ENCODE results near the gene IPCEF1. TPM values are rescaled to one million over a fixed set of nuclear protein-coding genes. Genes with fewer than 3 reads are reported as not detected.

Gene IPCEF1
- total RNA-seq, 1 experiment from 2014 or later = 0.48 TPM

GRCh38 chr6:154397491-154398195, 41.0 kb upstream of the IPCEF1 start:
- H2BK120ac ChIP-seq (ENCODE audit: low read depth, low read length, poor library complexity, severe bottlenecking) = no peak overlapping the region
- no peak overlapping the region for H3K4me2 ChIP-seq (ENCODE audit: insufficient read depth, insufficient read length, low read length)
- no peak overlapping the region for H4K5ac ChIP-seq (ENCODE audit: insufficient read length, low read depth, low read length)
- no peaks in the 10 kb centered on the region for H3K23me2 ChIP-seq (ENCODE audit: insufficient read length, low read depth, low read length, poor library complexity, severe bottlenecking)
- H2BK5ac ChIP-seq (ENCODE audit: insufficient read length, low read length) = no peak overlapping the region
- H3K56ac ChIP-seq (ENCODE audit: insufficient read length, low read depth, low read length) = no peak overlapping the region
- no peaks in the 10 kb centered on the region for H3K79me1 ChIP-seq (ENCODE audit: insufficient read depth, low read depth, low read length, poor library complexity, severe bottlenecking)
- H3K9ac ChIP-seq (ENCODE audit: extremely low read depth, insufficient read length, low read length) = no peak overlapping the region
- H3K23ac ChIP-seq (ENCODE audit: insufficient read length, low read depth, low read length) = no peak overlapping the region
- no peaks in the 10 kb centered on the region for H4K20me1 ChIP-seq (ENCODE audit: control insufficient read depth, insufficient read depth, insufficient read length)
- no peak overlapping the region for H2BK12ac ChIP-seq (ENCODE audit: insufficient read length, low read depth, low read length)
- H3K79me2 ChIP-seq (ENCODE audit: insufficient read depth, low read length) = no peaks in the 10 kb centered on the region
- H3K18ac ChIP-seq (ENCODE audit: insufficient read length, low read depth, low read length) = no peak overlapping the region
- H3K4me3 Mint-ChIP-seq = no peak overlapping the region
- H3K36me3 Mint-ChIP-seq (ENCODE audit: insufficient read depth in 1 of 3, low read depth in 3 of 3) = peaks cover 8 to 10% (median 9%) of the 10 kb centered on the region in 3 experiments
- no CpG with 5 or more reads among the region's 9 CpGs for WGBS (ENCODE audit: extremely low coverage, insufficient read length, low lambda C conversion rate)
- H2AK5ac ChIP-seq (ENCODE audit: insufficient read length, low read length) = no peak overlapping the region
- H3K14ac ChIP-seq (ENCODE audit: insufficient read depth, low read length) = no peak overlapping the region
- no peaks in the 10 kb centered on the region for H3K27me3 Mint-ChIP-seq (ENCODE audit: low read depth)
- no peak overlapping the region for H3T11ph ChIP-seq (ENCODE audit: low read length)
- no peak overlapping the region for H2BK20ac ChIP-seq (ENCODE audit: low read depth, low read length, poor library complexity, severe bottlenecking)
- no peaks in the 10 kb centered on the region for H3K27me3 ChIP-seq (ENCODE audit: insufficient read depth, low read length)
- no peaks in the 10 kb centered on the region for H3K9me3 Mint-ChIP-seq
- no peaks in the 10 kb centered on the region for H3K9me3 ChIP-seq (ENCODE audit: control insufficient read depth, low read depth, low read length)
- H3K4me1 Mint-ChIP-seq = peaks cover 2 to 16% of the 10 kb centered on the region in 2 experiments; a peak in 3 of 4 replicates
- H3K27ac ChIP-seq (ENCODE audit: insufficient read length, low read depth, low read length) = no peak overlapping the region
- DNase-seq = no peak
- no peak overlapping the region for H4K91ac ChIP-seq (ENCODE audit: insufficient read length, low read depth, low read length)
- no peak overlapping the region; a peak in 1 of 7 replicates for H3K27ac Mint-ChIP-seq
- H2BK15ac ChIP-seq (ENCODE audit: low read depth, low read length) = no peak overlapping the region
- no peaks in the 10 kb centered on the region for H3K4me1 ChIP-seq (ENCODE audit: insufficient read depth, low read length)
- no peak overlapping the region for H2AFZ ChIP-seq (ENCODE audit: low read length)
- H3K4ac ChIP-seq (ENCODE audit: low read depth, low read length) = no peak overlapping the region
- no peak overlapping the region for H4K8ac ChIP-seq (replicated peaks; ENCODE audit: insufficient read length, low read depth, low read length)
- TF ChIP-seq, protein P1, sequence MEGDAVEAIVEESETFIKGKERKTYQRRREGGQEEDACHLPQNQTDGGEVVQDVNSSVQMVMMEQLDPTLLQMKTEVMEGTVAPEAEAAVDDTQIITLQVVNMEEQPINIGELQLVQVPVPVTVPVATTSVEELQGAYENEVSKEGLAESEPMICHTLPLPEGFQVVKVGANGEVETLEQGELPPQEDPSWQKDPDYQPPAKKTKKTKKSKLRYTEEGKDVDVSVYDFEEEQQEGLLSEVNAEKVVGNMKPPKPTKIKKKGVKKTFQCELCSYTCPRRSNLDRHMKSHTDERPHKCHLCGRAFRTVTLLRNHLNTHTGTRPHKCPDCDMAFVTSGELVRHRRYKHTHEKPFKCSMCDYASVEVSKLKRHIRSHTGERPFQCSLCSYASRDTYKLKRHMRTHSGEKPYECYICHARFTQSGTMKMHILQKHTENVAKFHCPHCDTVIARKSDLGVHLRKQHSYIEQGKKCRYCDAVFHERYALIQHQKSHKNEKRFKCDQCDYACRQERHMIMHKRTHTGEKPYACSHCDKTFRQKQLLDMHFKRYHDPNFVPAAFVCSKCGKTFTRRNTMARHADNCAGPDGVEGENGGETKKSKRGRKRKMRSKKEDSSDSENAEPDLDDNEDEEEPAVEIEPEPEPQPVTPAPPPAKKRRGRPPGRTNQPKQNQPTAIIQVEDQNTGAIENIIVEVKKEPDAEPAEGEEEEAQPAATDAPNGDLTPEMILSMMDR (conservative IDR thresholded peaks at IDR 0.05) = no peak

Data from H9 (cell line).